ENCODE data around the gene MYO3B. TPM values are rescaled to one million over a fixed set of nuclear protein-coding genes. Genes with fewer than 3 reads are reported as not detected.
A peak's percentile ranks its signal among the peaks of the same experiment; 100 is the strongest.

Gene MYO3B
- total RNA-seq, 2 donors from 2014 or later: 5.2 to 10.9 TPM

DNA sequence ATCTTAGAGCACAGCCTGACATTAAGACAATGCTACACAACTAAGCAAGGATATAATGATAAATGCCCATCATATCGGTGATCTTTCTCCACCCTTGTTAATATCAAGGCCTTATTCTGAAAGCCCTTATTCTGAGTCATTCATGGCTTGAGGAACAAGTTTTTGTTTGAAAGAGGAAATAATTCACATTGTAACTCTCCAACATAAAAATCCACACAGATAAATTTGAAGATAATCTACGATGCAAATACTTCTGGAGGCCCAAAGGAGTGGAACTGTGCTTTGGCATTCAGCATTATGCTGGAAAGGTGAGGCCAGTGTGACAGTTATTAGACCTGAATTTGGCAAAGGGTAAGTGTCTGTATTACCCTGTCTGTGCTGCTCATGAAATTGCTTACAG, 227.4 kb downstream of the MYO3B start:
- no peak overlapping the region for H3K27ac ChIP-seq (ENCODE audit: low read depth, low read length)
- DNase-seq: no peak
- no peak overlapping the region for H3K27ac Mint-ChIP-seq
- no peaks in the 10 kb centered on the region for H3K36me3 ChIP-seq (ENCODE audit: control insufficient read depth, insufficient read depth, low read length)
- H3K27me3 Mint-ChIP-seq (ENCODE audit: insufficient read depth): peaks cover 7% of the 10 kb centered on the region
- H3K9me3 ChIP-seq (ENCODE audit: control insufficient read depth, low read length): no peaks in the 10 kb centered on the region
- H3K9me3 Mint-ChIP-seq: no peaks in the 10 kb centered on the region
- no peak overlapping the region for H3K9ac ChIP-seq (ENCODE audit: extremely low read depth, low read length, poor library complexity, severe bottlenecking)
- WGBS, 2 experiments (ENCODE audit: insufficient coverage in 1 of 2, insufficient read length in 1 of 2): 96% methylated on average over 2 of the region's 2 CpGs; no CpG with 5 or more reads in 1 of the 2 experiments
- peaks cover 4% of the 10 kb centered on the region for H3K4me1 ChIP-seq (ENCODE audit: control insufficient read depth, insufficient read depth, low read length)
- TF ChIP-seq, protein P1, sequence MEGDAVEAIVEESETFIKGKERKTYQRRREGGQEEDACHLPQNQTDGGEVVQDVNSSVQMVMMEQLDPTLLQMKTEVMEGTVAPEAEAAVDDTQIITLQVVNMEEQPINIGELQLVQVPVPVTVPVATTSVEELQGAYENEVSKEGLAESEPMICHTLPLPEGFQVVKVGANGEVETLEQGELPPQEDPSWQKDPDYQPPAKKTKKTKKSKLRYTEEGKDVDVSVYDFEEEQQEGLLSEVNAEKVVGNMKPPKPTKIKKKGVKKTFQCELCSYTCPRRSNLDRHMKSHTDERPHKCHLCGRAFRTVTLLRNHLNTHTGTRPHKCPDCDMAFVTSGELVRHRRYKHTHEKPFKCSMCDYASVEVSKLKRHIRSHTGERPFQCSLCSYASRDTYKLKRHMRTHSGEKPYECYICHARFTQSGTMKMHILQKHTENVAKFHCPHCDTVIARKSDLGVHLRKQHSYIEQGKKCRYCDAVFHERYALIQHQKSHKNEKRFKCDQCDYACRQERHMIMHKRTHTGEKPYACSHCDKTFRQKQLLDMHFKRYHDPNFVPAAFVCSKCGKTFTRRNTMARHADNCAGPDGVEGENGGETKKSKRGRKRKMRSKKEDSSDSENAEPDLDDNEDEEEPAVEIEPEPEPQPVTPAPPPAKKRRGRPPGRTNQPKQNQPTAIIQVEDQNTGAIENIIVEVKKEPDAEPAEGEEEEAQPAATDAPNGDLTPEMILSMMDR (conservative IDR thresholded peaks at IDR 0.05): no peak
- no peak overlapping the region for H3K4me3 Mint-ChIP-seq
- peaks cover 12% of the 10 kb centered on the region for H3K4me1 Mint-ChIP-seq
- H3K27me3 ChIP-seq (ENCODE audit: control insufficient read depth, insufficient read depth, low read length, poor library complexity, severe bottlenecking): peaks cover 4% of the 10 kb centered on the region
- no peak overlapping the region for H3K4me3 ChIP-seq (ENCODE audit: low read length)
- H3K36me3 Mint-ChIP-seq (ENCODE audit: low read depth): no peaks in the 10 kb centered on the region

GRCh38 chr2:170408461-170409163, 230.7 kb downstream of the MYO3B start:
- H3K27me3 Mint-ChIP-seq (ENCODE audit: insufficient read depth): no peaks in the 10 kb centered on the region
- TF ChIP-seq, protein P1 (conservative IDR thresholded peaks at IDR 0.05): no peak
- H3K36me3 ChIP-seq (ENCODE audit: control insufficient read depth, insufficient read depth, low read length): no peaks in the 10 kb centered on the region
- H3K27ac ChIP-seq (ENCODE audit: low read depth, low read length): no peak overlapping the region
- H3K9ac ChIP-seq (ENCODE audit: extremely low read depth, low read length, poor library complexity, severe bottlenecking): no peak overlapping the region
- no peak for DNase-seq
- no peaks in the 10 kb centered on the region for H3K27me3 ChIP-seq (ENCODE audit: control insufficient read depth, insufficient read depth, low read length, poor library complexity, severe bottlenecking)
- no peaks in the 10 kb centered on the region for H3K9me3 ChIP-seq (ENCODE audit: control insufficient read depth, low read length)
- no peak overlapping the region for H3K27ac Mint-ChIP-seq
- no peak overlapping the region for H3K4me3 Mint-ChIP-seq
- H3K36me3 Mint-ChIP-seq (ENCODE audit: low read depth): peaks cover 4% of the 10 kb centered on the region
- H3K4me1 ChIP-seq (ENCODE audit: control insufficient read depth, insufficient read depth, low read length): peaks cover 4% of the 10 kb centered on the region
- peaks cover 17% of the 10 kb centered on the region for H3K4me1 Mint-ChIP-seq
- whole genome bisulfite sequencing, 2 experiments (ENCODE audit: insufficient coverage in 1 of 2, insufficient read length in 1 of 2): 42 to 63% methylated on average over 2 to 6 of the region's 6 CpGs
- no peaks in the 10 kb centered on the region for H3K9me3 Mint-ChIP-seq
- no peak overlapping the region for H3K4me3 ChIP-seq (ENCODE audit: low read length)

- Histone ChIP-seq H3K27me3 (ENCODE audit: control insufficient read depth, insufficient read depth, low read length, poor library complexity, severe bottlenecking) (no peaks in the 10 kb centered on the region), H3K4me1 (ENCODE audit: control insufficient read depth, insufficient read depth, low read length) (peaks cover 4% of the 10 kb centered on the region), H3K9me3 (ENCODE audit: control insufficient read depth, low read length) (no peaks in the 10 kb centered on the region), H3K36me3 (ENCODE audit: control insufficient read depth, insufficient read depth, low read length) (no peaks in the 10 kb centered on the region), H3K9ac (ENCODE audit: extremely low read depth, low read length, poor library complexity, severe bottlenecking) (no peak overlapping the region), H3K4me3 (ENCODE audit: low read length) (peak overlapping the region; percentile 17), H3K27ac (ENCODE audit: low read depth, low read length) (no peak overlapping the region)
- H3K9me3 Mint-ChIP-seq: no peaks in the 10 kb centered on the region
- peaks cover 17% of the 10 kb centered on the region for H3K4me1 Mint-ChIP-seq
- peak; percentile 91 for DNase-seq
- H3K27ac Mint-ChIP-seq: no peak overlapping the region
- TF ChIP-seq, protein P1 (conservative IDR thresholded peaks at IDR 0.05): peak; percentile 97
- WGBS, 2 experiments (ENCODE audit: insufficient coverage in 1 of 2, insufficient read length in 1 of 2): 13 to 17% methylated on average over 8 to 9 of the region's 9 CpGs
- no peaks in the 10 kb centered on the region for H3K27me3 Mint-ChIP-seq (ENCODE audit: insufficient read depth)
- no peak overlapping the region for H3K4me3 Mint-ChIP-seq
- peaks cover 4% of the 10 kb centered on the region for H3K36me3 Mint-ChIP-seq (ENCODE audit: low read depth)
Measured at GRCh38 chr2:170409164-170409535, 231.2 kb downstream of the MYO3B start.
